ENCODE data around the gene INAVA. TPM values are rescaled to one million over a fixed set of nuclear protein-coding genes. Genes with fewer than 3 reads are reported as not detected.

Gene INAVA
- total RNA-seq, 5 donors from 2014 or later (not counting 1 experiment from before 2014, with no cell fraction given), result 0.09 to 0.62 (median 0.25) TPM; not detected in 1

- Mint-ChIP-seq H3K27me3 (no peaks in the 10 kb centered on the region), H3K4me3 (no peak overlapping the region), H3K36me3 (peaks cover 10% of the 10 kb centered on the region), H3K27ac (no peak overlapping the region), H3K9me3 (no peaks in the 10 kb centered on the region), H3K4me1 (peaks cover 3 to 15% (median 10%) of the 10 kb centered on the region in 3 donors)
- POLR2A ChIA-PET, result no interaction called here
- DNase-seq (no peak), ATAC-seq (replicated peaks in 1 of 4) (no peak)
- Histone ChIP-seq H3K9me3 (no peaks in the 10 kb centered on the region), H3K27me3 (replicated peaks in 1 of 2; ENCODE audit: control insufficient read depth in 2 of 2, extremely low read depth in 1 of 2, insufficient read depth in 2 of 2, low read length in 1 of 2) (no peaks in the 10 kb centered on the region), H3K36me3 (ENCODE audit: control insufficient read depth in 2 of 2, extremely low read depth in 1 of 2, insufficient read depth in 1 of 2, low read length in 1 of 2) (peaks cover 0 to 5% of the 10 kb centered on the region in 2 donors), H3K4me1 (ENCODE audit: control insufficient read depth in 1 of 2, extremely low read depth in 1 of 2, insufficient read depth in 2 of 2, low read length in 2 of 2) (peaks cover 0 to 9% of the 10 kb centered on the region in 2 experiments), H3K4me3 (ENCODE audit: control insufficient read depth in 1 of 2, extremely low read depth in 1 of 2, low read length in 1 of 2) (no peak overlapping the region), H3K27ac (ENCODE audit: low read length) (no peak overlapping the region)
- CTCF ChIA-PET, result interaction anchor here in 1 of 2 donors (0.6 kb wide), 1 partner anchor 263 kb away, joined by 6 read pairs; no protein-coding TSS in a partner anchor
- 80% methylated on average over 1 of the region's 1 CpG for WGBS (ENCODE audit: insufficient coverage)
These were observed 36.9 kb upstream of the INAVA start for GRCh38 chr1:200857804-200858203.

- H3K4me1 Mint-ChIP-seq, result peaks cover 10 to 45% (median 23%) of the 10 kb centered on the region in 3 donors
- POLR2A ChIA-PET, result interaction anchor here in 1 of 2 donors (0.7 kb wide), 1 partner anchor 14 kb away, joined by 10 read pairs; no protein-coding TSS in a partner anchor
- Histone ChIP-seq H3K4me3 (ENCODE audit: control insufficient read depth in 1 of 2, extremely low read depth in 1 of 2, low read length in 1 of 2) (no peak overlapping the region), H3K36me3 (ENCODE audit: control insufficient read depth in 2 of 2, extremely low read depth in 1 of 2, insufficient read depth in 1 of 2, low read length in 1 of 2) (no peaks in the 10 kb centered on the region), H3K27ac (ENCODE audit: low read length) (peak overlapping the region; percentile 57), H3K4me1 (ENCODE audit: control insufficient read depth in 1 of 2, extremely low read depth in 1 of 2, insufficient read depth in 2 of 2, low read length in 2 of 2) (peaks cover 0 to 22% of the 10 kb centered on the region in 2 experiments), H3K27me3 (replicated peaks in 1 of 2; ENCODE audit: control insufficient read depth in 2 of 2, extremely low read depth in 1 of 2, insufficient read depth in 2 of 2, low read length in 1 of 2) (no peaks in the 10 kb centered on the region), H3K9me3 (no peaks in the 10 kb centered on the region)
- H3K9me3 Mint-ChIP-seq, result no peaks in the 10 kb centered on the region
- H3K27me3 Mint-ChIP-seq, result no peaks in the 10 kb centered on the region
- WGBS (ENCODE audit: insufficient coverage), result 60% methylated on average over 1 of the region's 2 CpGs
- peak overlapping the region in 2 of 3 donors; percentile 1 to 31 for H3K4me3 Mint-ChIP-seq
- peak overlapping the region; percentile 41 to 85 for H3K27ac Mint-ChIP-seq
- CTCF ChIA-PET, result interaction anchor here (0.7 to 0.9 kb wide), 5 partner anchors 19 to 1765 kb away, joined by 3 to 12 read pairs (median 4); no protein-coding TSS in a partner anchor
- DNase-seq, result peak in 1 of 35 experiments; percentile 56
- ATAC-seq (replicated peaks in 1 of 4), result peak; percentile 46 to 80 (median 48)
- no peaks in the 10 kb centered on the region for H3K36me3 Mint-ChIP-seq
These were observed 32.6 kb upstream of the INAVA start for GRCh38 chr1:200861937-200862647.

- H3K27me3 ChIP-seq (replicated peaks in 1 of 2; ENCODE audit: control insufficient read depth in 2 of 2, extremely low read depth in 1 of 2, insufficient read depth in 2 of 2, low read length in 1 of 2), result no peaks in the 10 kb centered on the region
- CTCF ChIA-PET, result interaction anchor here (0.5 to 0.9 kb wide), 4 partner anchors 27 to 1764 kb away, joined by 3 to 12 read pairs (median 3); no protein-coding TSS in a partner anchor
- Mint-ChIP-seq H3K27me3 (no peaks in the 10 kb centered on the region), H3K4me1 (peaks cover 14 to 51% (median 30%) of the 10 kb centered on the region in 3 donors), H3K27ac (peak overlapping the region; percentile 41 to 85), H3K4me3 (peak overlapping the region; percentile 12 to 48 (median 26)), H3K36me3 (no peaks in the 10 kb centered on the region), H3K9me3 (no peaks in the 10 kb centered on the region)
- no peaks in the 10 kb centered on the region for H3K9me3 ChIP-seq
- DNase-seq, result peak in 5 of 35 experiments; percentile 11 to 51 (median 29)
- peaks cover 0 to 29% of the 10 kb centered on the region in 2 experiments for H3K4me1 ChIP-seq (ENCODE audit: control insufficient read depth in 1 of 2, extremely low read depth in 1 of 2, insufficient read depth in 2 of 2, low read length in 2 of 2)
- ATAC-seq (replicated peaks in 1 of 4), result peak; percentile 26 to 56 (median 46)
- peak overlapping the region; percentile 57 for H3K27ac ChIP-seq (ENCODE audit: low read length)
- POLR2A ChIA-PET, result interaction anchor here in 1 of 2 donors (0.5 kb wide), 1 partner anchor 20 kb away, joined by 8 read pairs; no protein-coding TSS in a partner anchor
- H3K36me3 ChIP-seq (ENCODE audit: control insufficient read depth in 2 of 2, extremely low read depth in 1 of 2, insufficient read depth in 1 of 2, low read length in 1 of 2), result no peaks in the 10 kb centered on the region
- peak overlapping the region in 1 of 2 donors; percentile 4 for H3K4me3 ChIP-seq (ENCODE audit: control insufficient read depth in 1 of 2, extremely low read depth in 1 of 2, low read length in 1 of 2)
- WGBS (ENCODE audit: insufficient coverage), result no CpG with 5 or more reads among the region's 9 CpGs
These were observed 31.8 kb upstream of the INAVA start for GRCh38 chr1:200862713-200863415.

- ChIA-PET CTCF (interaction anchor here in 1 of 2 donors (0.7 kb wide), 1 partner anchor 19 kb away, joined by 3 read pairs; no protein-coding TSS in a partner anchor), POLR2A (interaction anchor here in 1 of 2 donors (0.6 kb wide), 2 partner anchors 18 to 162 kb away, joined by 4 to 7 read pairs; no protein-coding TSS in a partner anchor)
- Histone ChIP-seq H3K27ac (ENCODE audit: low read length) (no peak overlapping the region), H3K36me3 (ENCODE audit: control insufficient read depth in 2 of 2, extremely low read depth in 1 of 2, insufficient read depth in 1 of 2, low read length in 1 of 2) (no peaks in the 10 kb centered on the region), H3K4me3 (ENCODE audit: control insufficient read depth in 1 of 2, extremely low read depth in 1 of 2, low read length in 1 of 2) (no peak overlapping the region), H3K4me1 (ENCODE audit: control insufficient read depth in 1 of 2, extremely low read depth in 1 of 2, insufficient read depth in 2 of 2, low read length in 2 of 2) (peaks cover 0 to 49% of the 10 kb centered on the region in 2 experiments), H3K27me3 (replicated peaks in 1 of 2; ENCODE audit: control insufficient read depth in 2 of 2, extremely low read depth in 1 of 2, insufficient read depth in 2 of 2, low read length in 1 of 2) (no peaks in the 10 kb centered on the region), H3K9me3 (no peaks in the 10 kb centered on the region)
- Mint-ChIP-seq H3K27ac (peak overlapping the region in 1 of 2 donors; percentile 43), H3K4me1 (peaks cover 18 to 65% (median 49%) of the 10 kb centered on the region in 3 donors), H3K4me3 (no peak overlapping the region), H3K27me3 (peaks cover 1 to 4% of the 10 kb centered on the region in 2 donors), H3K36me3 (no peaks in the 10 kb centered on the region), H3K9me3 (no peaks in the 10 kb centered on the region)
- WGBS (ENCODE audit: insufficient coverage), result 100% methylated on average over 2 of the region's 3 CpGs
- DNase-seq (no peak), ATAC-seq (replicated peaks in 1 of 4) (no peak)
These were observed 28.6 kb upstream of the INAVA start for GRCh38 chr1:200866116-200866515.

- Mint-ChIP-seq H3K4me3 (no peak overlapping the region), H3K36me3 (no peaks in the 10 kb centered on the region), H3K4me1 (peaks cover 21 to 69% (median 53%) of the 10 kb centered on the region in 3 donors), H3K9me3 (no peaks in the 10 kb centered on the region), H3K27ac (no peak overlapping the region), H3K27me3 (peaks cover 4 to 5% of the 10 kb centered on the region in 2 donors)
- Histone ChIP-seq H3K4me1 (ENCODE audit: control insufficient read depth in 1 of 2, extremely low read depth in 1 of 2, insufficient read depth in 2 of 2, low read length in 2 of 2) (peaks cover 0 to 51% of the 10 kb centered on the region in 2 experiments), H3K27ac (ENCODE audit: low read length) (peak overlapping the region; percentile 19), H3K4me3 (ENCODE audit: control insufficient read depth in 1 of 2, extremely low read depth in 1 of 2, low read length in 1 of 2) (no peak overlapping the region), H3K36me3 (ENCODE audit: control insufficient read depth in 2 of 2, extremely low read depth in 1 of 2, insufficient read depth in 1 of 2, low read length in 1 of 2) (no peaks in the 10 kb centered on the region), H3K9me3 (no peaks in the 10 kb centered on the region), H3K27me3 (replicated peaks in 1 of 2; ENCODE audit: control insufficient read depth in 2 of 2, extremely low read depth in 1 of 2, insufficient read depth in 2 of 2, low read length in 1 of 2) (peaks cover 0 to under 1% of the 10 kb centered on the region in 2 experiments)
- CTCF ChIA-PET, result interaction anchor here in 1 of 2 donors (0.7 kb wide), 1 partner anchor 18 kb away, joined by 3 read pairs; no protein-coding TSS in a partner anchor
- ATAC-seq (replicated peaks in 1 of 4) (peak in 3 of 4 experiments; percentile 26 to 38 (median 28)), DNase-seq (peak in 1 of 35 experiments; percentile 36)
- POLR2A ChIA-PET, result interaction anchor here in 1 of 2 donors (0.6 kb wide), 2 partner anchors 18 to 161 kb away, joined by 4 to 7 read pairs; no protein-coding TSS in a partner anchor
- WGBS (ENCODE audit: insufficient coverage), result 17% methylated on average over 1 of the region's 5 CpGs
These were observed 28.2 kb upstream of the INAVA start for GRCh38 chr1:200866521-200866920.
